ENCODE data around the gene RMRP.

Gene RMRP

GRCh38 chr9:35688558-35689541 lies 31.0 kb upstream of the RMRP start:
- TF ChIP-seq FOXP2 (optimal IDR thresholded peaks at IDR 0.05; ENCODE audit: borderline replicate concordance, extremely low read depth, extremely low read length, insufficient read depth) (no peak), TAF1 (IDR thresholded peaks at IDR 0.05; ENCODE audit: borderline replicate concordance, insufficient read depth, low read length) (no peak), REST (IDR thresholded peaks at IDR 0.05; ENCODE audit: insufficient read depth in 1 of 2, low read depth in 2 of 2, low read length in 2 of 2) (no peak), SIN3A (IDR thresholded peaks at IDR 0.05; ENCODE audit: borderline replicate concordance, insufficient read depth, low read length) (no peak)

DNA sequence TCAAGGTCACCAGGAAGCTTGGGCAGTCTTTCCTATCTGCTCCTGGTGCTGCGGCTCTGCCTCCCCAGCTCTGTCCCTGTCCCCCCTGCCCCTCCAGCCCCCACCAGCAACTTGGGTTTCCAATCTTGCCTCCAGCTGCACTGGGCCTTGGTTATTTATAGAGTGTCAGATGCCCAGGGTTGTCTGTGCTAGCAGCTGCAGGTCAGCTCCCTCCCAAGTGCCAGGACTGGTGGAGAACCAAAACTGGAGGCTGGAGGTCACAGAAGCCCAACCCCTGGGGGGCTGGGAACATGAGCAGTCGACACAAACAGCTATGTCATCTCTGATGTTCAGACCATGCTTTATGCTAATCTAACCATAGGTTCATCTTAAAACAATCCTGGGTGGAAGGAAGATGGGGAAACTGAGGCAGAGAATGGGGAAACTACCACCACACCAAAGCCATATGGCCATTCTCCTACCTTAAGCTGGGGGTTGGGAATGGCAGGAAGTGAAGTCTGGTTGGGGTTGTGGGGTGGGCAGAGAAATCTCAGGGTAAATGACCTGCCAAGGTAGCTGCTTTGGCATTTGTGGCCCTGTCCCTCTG lies 30.2 kb upstream of the RMRP start:
- TF ChIP-seq REST (IDR thresholded peaks at IDR 0.05; ENCODE audit: insufficient read depth in 1 of 2, low read depth in 2 of 2, low read length in 2 of 2) (no peak), TAF1 (IDR thresholded peaks at IDR 0.05; ENCODE audit: borderline replicate concordance, insufficient read depth, low read length) (no peak), FOXP2 (optimal IDR thresholded peaks at IDR 0.05; ENCODE audit: borderline replicate concordance, extremely low read depth, extremely low read length, insufficient read depth) (no peak), SIN3A (IDR thresholded peaks at IDR 0.05; ENCODE audit: borderline replicate concordance, insufficient read depth, low read length) (no peak), POLR2AphosphoS5 (IDR thresholded peaks at IDR 0.05; ENCODE audit: low read depth, low read length) (no peak)

DNA sequence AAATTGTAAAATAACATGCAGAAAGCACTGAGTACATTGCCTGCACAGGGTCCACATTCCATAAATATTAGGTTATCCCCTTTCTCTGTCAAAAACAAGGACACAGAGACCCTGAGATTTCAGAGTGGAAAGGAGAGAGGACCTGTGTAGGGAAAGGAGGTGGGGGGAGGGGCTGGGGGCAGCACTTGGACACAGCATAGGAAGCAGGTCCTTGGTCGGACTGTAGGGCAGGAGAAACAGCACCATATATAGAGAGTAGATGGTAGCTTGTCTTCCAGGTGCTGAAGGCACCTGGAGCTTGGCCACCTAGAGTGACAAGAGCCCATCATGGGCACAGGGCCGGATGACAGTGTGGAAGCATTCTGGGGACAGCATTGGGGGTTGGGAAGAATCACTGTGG lies 29.5 kb upstream of the RMRP start:
- no peak for TF ChIP-seq FOXP2 (optimal IDR thresholded peaks at IDR 0.05; ENCODE audit: borderline replicate concordance, extremely low read depth, extremely low read length, insufficient read depth)
- no peak for TF ChIP-seq SIN3A (IDR thresholded peaks at IDR 0.05; ENCODE audit: borderline replicate concordance, insufficient read depth, low read length)
- TF ChIP-seq TAF1 (IDR thresholded peaks at IDR 0.05; ENCODE audit: borderline replicate concordance, insufficient read depth, low read length) = no peak
- TF ChIP-seq POLR2AphosphoS5 (IDR thresholded peaks at IDR 0.05; ENCODE audit: low read depth, low read length) = no peak
- TF ChIP-seq REST (IDR thresholded peaks at IDR 0.05; ENCODE audit: insufficient read depth in 1 of 2, low read depth in 2 of 2, low read length in 2 of 2) = no peak

GRCh38 chr9:35686222-35687203 lies 28.7 kb upstream of the RMRP start:
- TF ChIP-seq SIN3A (IDR thresholded peaks at IDR 0.05; ENCODE audit: borderline replicate concordance, insufficient read depth, low read length) = no peak
- TF ChIP-seq REST (IDR thresholded peaks at IDR 0.05; ENCODE audit: insufficient read depth in 1 of 2, low read depth in 2 of 2, low read length in 2 of 2) = no peak
- TF ChIP-seq FOXP2 (optimal IDR thresholded peaks at IDR 0.05; ENCODE audit: borderline replicate concordance, extremely low read depth, extremely low read length, insufficient read depth) = no peak
- TF ChIP-seq TAF1 (IDR thresholded peaks at IDR 0.05; ENCODE audit: borderline replicate concordance, insufficient read depth, low read length) = no peak
- TF ChIP-seq POLR2AphosphoS5 (IDR thresholded peaks at IDR 0.05; ENCODE audit: low read depth, low read length) = no peak

All from PFSK-1 (cell line).